T1000 (cell line): ENCODE results near the gene LUC7L.

Source experiments
- DNase-seq: peaks from one replicate; lab custom pipeline; 2025; ENCODE audit warnings: mixed read lengths; lab: John Stamatoyannopoulos, UW

Gene LUC7L

DNA sequence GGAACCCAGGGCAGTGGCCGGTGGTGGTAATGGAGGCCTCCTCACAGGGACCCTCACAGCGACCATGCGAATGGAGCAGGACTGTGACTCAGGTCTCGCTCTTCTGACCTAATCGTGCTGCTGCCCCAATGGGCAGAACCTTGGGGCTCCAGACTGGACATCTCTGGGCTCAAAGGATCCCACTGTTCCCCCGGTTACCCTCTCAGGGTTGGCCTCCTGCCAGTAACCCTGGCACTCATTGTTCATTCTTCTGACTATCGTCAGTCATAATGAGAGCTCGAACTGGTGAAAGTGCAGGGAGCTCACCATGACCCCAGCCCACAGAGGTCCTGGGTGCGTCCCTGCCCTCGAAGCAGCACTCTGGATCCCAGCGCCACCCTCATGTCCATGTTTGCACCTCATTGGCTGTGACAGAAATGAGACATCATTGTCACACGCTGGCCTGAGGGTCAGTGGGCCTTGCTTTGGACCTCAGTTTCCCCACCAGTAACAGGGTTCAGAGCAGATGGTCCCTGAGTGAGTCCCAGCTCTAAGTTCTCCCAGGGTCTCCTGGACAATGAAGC lies 86.8 kb downstream of the LUC7L start:
- DNase-seq, result no peak

DNA sequence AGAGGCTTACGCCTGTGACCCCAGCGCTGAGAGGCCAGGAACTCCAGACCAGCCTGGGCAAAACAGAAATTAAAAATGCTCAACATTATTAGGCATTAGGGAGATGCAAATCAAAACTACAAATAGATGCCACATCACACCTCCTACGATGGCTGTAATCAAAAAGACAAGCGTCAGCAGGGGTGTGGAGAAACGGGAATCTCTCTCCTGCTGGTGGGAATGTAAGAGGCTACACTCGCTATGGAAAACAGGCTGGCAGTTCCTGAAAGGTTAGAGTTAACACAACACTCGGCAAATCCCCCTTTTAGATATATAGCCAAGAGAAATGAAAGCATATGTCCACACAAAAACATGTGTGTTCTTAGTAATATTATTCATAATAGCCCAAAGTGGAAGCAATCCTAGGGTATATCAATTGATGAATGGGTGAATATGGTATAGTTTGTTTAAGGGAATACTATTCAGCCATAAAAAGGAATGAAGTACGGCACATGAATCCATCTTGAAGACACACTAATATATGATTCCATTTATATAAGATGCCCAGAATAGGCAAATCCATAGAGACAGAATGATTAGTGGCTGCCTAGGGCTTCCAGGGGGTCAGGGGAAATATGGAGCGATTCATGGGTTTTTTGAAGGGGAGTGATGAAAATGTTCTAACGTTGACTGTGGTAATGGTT lies 88.9 kb downstream of the LUC7L start:
- no peak for DNase-seq
